GM12875 (cell line): ENCODE results near the gene SRGAP2C.
"Not testable (repeated sequence)": the region's sequence is repeated elsewhere in the genome, so short reads cannot be mapped to it uniquely, and the experiment has no call there.

Source experiments
- H3K4me3 ChIP-seq: one replicate; pipeline ENCODE4 v1.5.1; 2011; ENCODE audit warnings: low read depth, low read length, control low read depth

Gene SRGAP2C

DNA sequence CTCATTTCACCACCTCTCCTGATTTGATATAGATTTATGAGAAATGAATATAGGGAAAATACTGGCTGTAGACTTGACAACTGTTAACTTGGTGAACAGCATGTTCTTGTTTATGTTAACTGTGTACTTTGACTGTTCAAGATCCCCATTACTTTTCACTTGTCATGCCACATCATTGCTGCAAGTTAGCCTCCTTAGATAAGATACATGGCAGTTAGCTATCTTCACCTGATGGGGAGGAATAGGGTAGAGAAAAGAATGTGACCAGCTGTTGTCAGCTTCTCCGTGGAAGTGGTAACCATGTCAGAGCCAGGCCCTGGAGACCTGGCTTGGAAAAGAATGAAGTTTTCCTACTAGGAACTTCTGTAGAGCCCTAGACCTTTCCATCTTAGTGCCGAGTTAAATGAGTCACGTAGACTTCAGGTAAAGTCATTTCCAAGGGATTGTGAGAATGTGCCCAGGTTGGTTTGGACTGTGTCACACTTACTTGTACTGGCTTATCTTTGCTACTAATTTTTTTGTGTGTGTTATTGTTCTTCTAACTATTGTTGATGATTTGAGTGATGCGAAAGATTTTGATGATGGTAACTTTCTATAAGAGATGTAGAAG is 41.6 kb downstream of the SRGAP2C start:
- H3K4me3 ChIP-seq = not testable (repeated sequence)

DNA sequence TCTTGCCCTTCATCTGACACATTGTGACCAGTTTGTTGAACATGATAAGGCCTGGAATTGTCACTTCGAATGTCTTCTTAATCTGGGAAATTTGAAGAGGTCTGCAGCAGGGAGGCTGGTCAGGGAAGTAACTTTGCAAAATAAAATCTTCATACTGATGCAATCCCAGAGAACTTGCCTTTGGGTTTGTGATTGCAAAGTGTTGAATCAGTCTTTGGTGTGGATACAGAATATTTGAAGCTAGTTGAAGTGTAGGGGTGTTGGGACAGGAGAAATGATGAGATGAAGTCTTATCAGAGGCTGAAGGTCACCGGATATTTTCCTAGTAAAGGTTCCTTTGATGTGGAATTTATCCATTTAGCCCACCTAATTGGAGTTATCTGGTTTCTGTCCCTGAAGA is 42.1 kb downstream of the SRGAP2C start:
- H3K4me3 ChIP-seq = not testable (repeated sequence)

DNA sequence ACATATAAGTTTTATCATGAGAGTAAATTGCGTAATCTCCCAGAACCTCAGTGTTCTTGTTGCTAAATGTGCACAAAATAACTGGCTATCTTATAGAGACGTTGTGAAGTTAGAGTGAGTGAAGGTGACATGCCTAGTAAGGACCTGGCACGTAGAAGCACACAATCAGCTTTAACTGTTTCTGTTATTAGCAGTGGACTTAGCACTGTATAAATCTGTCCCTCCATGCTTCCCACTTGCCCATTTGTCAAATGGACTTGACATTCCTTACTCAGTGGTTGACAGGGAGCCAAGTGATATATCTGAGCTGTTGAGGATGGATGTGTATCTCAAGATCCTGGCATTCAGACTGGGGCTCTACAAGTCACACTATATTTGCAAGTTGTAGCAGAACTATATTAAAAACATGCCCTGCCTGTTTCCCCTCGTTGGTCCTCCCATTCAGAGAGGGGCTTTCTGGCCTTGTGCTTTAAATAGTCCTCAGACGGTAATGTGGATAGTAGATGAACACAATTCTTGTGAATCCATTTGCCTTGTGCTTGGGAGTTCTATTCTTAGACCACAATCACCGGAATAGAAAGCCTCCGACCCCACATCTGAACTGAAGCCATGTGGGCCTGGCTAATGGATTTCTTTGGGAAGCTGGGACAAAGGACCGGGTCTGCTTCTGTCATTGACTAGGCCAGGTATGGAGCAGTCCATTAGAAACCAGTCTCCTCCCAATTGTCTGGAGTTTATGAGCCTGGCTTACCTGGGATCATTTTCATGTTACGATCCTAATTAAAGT is 43.0 kb downstream of the SRGAP2C start:
- H3K4me3 ChIP-seq = not testable (repeated sequence)

DNA sequence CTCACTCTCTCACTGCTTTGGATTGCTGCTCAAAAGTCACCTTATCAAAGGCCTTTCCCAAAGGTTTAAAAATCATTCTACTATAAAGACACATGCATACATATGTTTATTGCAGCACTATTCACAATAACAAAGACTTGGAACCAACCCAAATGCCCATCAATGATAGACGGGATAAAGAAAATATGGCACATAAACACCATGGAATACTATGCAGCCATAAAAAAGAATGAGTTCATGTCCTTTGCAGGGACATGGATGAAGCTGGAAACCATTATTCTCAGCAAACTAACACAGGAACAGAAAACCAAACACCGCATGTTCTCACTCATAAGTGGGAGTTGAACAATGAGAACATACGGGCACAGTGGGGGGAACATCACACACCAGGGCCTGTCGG is 45.9 kb downstream of the SRGAP2C start:
- H3K4me3 ChIP-seq = not testable (repeated sequence)

DNA sequence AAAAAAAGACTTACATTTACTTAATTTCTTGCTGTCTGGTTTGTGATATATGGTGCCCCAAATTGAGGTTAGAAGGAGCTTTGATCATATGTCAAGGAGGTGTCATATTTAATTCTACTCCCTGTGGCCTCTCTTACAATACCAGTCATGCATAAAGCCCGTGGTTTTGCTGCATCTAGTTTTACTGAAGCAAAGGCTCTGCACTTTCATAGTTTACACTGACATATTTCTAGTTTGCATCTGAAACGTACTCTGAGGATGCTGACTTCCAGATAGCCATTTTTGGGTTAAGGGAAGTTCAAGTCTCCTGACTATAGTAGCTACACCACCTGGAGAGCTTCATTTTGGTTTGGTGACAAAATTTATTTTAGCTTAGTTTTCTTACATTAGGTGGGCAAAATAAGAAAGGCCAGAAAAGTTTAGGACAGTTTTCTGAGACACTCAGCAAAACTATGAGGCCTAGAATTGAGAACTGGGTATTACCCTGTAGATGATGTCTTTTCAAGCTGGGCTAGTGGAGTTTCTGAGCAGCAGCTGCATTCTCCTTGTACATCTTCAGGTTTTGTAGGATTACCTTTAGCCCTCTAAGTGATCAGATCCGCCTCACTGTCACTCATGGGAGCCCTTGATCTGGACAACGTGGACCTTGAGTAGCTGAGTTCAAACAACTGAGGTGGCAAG is 47.8 kb downstream of the SRGAP2C start:
- H3K4me3 ChIP-seq = not testable (repeated sequence)

DNA sequence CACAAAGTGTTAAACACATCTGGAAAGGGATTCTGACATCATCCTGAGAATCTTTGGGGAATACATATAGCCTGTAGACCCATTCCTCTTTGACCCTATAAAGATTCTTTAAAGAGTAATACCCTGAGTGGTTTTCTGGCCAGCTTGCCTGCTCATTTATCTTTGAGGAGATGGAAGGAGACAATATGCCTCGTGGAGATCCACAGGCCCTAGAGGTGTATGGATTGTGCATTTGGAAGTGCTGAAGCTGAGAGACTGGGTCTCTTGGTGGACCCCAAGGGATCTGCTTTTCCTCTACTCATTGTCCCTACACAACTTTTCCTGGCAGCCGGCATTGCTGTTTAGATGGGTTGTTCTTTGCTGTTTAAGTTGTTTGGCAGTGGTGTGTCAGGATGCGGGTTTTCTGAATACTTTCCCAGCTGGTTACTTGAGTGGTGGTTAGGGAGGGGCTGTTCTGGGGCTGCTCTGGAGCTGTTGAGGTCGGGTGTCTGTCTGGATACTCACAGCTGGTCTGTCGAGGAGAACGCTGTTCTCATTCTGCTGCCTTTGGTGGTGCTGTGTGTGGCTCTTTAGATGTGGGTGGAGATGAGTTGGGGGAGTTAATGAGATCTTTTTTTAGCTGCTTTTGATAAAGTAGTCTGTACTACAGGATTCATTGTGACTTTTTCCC is 49.5 kb downstream of the SRGAP2C start:
- not testable (repeated sequence) for H3K4me3 ChIP-seq

DNA sequence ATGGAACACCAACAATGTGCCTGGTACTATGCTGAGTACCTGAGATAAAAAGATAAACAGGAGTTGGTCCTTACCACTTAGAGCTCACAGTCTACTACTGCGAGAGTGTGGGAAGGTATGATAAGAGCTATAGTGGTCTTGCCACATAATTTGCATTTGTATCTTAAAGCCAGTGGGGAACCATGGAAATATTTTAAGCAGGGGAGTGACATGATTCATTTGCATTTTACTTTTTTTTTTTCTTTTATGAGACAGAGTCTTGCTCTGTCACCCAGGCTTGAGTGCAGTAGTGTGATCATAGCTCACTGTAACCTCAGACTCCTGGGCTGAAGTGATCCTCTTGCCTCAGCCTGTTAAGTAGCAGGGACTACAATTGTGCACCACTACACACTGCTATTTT is 53.6 kb downstream of the SRGAP2C start:
- H3K4me3 ChIP-seq = not testable (repeated sequence)

DNA sequence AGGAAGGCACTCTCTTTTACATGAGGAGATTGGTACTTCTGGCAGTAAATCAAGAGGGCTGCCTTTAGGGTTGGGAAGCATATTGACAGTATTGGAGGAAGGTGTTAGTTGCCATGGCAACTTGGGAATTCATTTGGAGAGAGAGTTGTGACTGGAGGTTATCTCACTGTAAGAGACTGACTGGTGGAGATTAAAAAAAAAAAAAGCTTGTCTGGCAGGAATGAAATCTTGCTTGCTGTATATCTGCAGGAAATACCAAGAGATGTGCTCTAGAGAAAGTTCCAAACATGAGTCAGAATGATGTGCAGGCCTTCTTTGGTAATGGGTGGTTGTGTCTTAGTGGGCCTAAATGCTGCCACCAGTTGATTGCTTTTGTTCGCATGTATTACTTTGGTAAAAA is 59.1 kb downstream of the SRGAP2C start:
- not testable (repeated sequence) for H3K4me3 ChIP-seq

DNA sequence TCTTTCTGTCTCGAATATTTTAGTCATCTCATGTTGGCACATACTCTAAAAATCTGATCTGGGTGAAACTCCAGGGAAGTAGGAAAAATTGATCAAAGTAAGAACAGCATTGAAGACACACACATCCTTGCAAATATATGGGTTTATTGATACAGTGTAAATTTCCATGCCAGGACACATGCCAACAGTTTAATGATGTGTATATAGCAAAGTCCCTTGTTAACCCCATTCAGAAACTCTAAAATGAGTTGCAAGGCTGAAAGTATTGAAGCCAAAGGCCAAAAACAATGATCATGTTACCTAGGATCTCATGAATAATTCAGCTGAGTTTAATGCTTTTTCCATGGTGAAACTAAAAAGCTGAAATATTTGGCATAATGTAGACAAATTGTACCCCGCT is 61.6 kb downstream of the SRGAP2C start:
- H3K4me3 ChIP-seq = not testable (repeated sequence)

DNA sequence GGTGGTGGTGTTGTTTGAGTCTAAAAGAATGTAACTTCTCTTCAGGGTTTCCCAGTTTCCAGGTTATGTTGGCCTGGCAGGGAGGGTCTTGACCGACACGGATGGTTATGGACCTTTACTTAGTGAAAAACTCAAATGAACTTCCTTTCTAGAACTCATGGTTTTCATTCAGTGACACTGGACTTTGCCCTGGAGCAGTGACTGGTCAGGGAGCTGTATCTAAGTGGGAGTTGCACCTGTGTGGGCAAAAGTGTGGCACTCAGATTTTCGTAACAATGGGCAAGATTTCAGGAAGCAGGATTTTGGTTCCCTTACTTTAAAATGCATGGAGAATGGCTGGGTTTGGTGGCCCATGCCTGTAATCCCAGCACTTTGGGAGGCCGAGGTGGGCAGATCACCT is 67.9 kb downstream of the SRGAP2C start:
- H3K4me3 ChIP-seq = not testable (repeated sequence)

DNA sequence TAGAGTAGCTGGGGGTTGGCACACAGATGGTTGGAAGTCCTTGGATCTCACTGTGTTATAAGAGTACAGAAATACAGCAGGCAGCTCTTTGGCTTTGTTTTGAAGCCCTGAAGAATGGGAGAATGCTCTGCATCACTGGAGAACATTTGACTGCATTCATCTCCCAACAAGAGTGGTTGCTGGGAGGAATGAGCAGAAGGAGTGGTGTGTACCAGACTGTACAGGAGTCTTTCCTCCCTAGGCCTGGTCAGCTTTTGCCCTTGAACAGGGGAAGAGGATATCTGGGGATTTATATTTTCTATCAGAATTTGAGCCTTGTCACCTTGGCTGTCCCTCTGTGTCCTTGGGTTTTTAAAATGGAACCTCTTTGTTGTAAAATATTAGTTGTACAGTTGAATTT is 69.8 kb downstream of the SRGAP2C start:
- not testable (repeated sequence) for H3K4me3 ChIP-seq

DNA sequence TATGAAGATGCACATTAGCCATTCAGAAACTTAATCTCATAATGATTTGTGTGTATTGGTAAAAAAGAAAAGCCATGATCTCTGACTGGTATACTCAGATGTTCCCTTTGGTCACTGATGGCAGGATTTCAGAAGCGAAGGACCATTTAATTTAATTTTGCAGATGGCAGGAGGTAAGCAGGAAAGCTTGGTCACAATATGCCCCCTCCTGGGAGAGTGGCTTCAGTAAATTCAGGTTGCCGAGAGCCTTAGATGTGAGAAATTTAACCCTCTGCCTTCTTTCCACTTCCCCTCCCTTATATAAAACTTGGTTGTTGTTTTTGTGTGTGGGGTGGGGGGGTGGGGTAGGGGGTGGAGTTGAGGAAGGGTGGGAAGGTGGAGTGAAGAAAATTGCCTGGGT is 72.9 kb downstream of the SRGAP2C start:
- H3K4me3 ChIP-seq = not testable (repeated sequence)

DNA sequence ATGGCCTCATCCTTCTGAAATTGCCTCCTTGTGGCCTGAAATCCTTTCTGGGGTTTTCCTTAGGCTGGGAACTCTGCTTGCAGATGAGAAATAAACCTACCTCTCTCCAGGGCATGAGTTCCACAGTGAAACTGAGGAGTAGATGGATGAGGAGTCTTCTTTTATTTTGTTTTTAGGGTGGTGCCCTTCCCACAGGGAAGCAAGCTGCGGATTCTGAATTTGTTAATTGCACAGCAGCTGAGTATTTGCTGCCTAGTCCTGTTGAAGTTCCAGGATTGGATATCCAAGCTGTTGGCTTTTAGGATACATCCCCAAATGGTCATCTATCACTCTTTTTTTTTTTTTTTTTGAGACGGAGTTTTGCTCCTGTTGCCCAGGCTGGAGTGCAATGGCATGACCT is 73.4 kb downstream of the SRGAP2C start:
- H3K4me3 ChIP-seq = not testable (repeated sequence)

DNA sequence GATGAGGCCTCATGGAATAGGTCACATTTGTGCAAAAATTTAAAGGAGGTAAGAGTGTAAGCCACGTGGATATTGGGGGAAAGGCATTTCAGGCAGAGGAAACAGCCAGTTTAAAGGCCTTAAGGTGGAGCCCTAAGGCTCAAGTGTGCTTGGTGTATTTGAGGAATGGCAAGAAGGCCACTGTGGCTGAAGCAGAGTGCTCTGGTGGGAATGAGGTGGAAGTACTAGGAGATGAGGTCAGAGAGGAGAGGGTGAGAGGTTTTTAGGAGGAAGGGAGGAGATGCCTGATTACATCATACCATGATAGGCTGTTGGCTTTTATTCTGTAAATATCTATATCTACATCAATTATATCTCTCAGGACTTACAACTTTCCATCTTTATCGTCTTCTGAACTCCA is 75.4 kb downstream of the SRGAP2C start:
- H3K4me3 ChIP-seq = not testable (repeated sequence)

DNA sequence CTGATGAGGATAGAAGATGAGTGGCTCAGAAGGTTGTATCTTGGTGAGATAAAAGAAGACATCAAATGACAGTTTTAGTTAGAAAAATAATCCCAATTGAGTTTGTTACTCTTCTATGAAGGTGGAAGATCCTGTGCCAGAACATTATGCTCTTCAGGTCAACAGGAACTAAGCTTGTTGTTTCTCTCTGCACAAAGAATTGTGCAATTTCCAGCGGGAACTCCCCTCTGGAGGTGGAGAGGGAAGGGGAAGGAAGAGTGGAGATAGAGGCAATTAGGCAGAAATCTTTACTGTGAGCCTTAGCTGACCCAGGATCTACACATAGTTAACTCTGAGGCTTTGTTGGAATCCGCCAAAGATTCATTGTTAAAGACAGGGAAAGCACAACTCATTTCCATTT is 77.4 kb downstream of the SRGAP2C start:
- H3K4me3 ChIP-seq = not testable (repeated sequence)

DNA sequence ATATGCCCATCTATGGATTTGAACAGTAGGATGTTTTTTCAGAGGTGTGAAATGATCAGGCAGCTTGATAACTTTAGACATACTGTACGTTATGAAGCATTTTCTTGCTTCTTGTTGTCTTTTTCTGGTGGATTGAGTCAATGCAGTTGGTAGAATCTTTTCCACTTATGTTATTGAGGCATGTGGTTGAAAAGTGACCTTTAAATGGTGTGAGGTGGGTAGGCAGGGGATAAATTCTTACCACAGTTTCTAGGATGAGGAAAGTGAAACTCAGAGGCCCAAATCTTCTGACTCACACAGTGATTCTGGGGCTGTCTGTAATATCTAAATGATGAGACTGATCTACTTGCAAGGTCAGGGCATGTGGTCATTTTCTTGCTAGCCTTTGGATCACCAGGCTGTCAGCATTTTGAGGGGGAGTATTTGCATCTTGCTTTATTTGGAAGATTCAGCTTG is 79.0 kb downstream of the SRGAP2C start:
- H3K4me3 ChIP-seq = not testable (repeated sequence)

DNA sequence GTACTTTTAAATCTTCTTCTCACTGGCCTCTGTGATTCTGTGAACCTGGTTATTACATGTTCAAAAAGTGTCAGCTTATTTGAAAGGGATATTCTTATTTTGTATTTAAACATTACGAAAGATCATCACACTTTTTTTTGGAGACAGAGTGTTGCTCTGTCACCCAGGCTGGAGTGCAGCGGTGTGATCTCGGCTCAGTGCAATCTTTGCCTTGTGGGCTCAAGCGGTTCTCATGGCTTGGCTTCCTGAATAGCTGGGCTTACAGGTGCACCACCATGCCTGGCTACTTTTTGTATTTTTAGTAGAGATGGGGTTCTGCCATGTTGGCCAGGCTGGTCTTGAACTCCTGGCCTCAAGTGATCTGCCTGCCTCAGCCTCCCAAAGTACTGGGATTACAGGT is 82.3 kb downstream of the SRGAP2C start:
- H3K4me3 ChIP-seq = not testable (repeated sequence)

DNA sequence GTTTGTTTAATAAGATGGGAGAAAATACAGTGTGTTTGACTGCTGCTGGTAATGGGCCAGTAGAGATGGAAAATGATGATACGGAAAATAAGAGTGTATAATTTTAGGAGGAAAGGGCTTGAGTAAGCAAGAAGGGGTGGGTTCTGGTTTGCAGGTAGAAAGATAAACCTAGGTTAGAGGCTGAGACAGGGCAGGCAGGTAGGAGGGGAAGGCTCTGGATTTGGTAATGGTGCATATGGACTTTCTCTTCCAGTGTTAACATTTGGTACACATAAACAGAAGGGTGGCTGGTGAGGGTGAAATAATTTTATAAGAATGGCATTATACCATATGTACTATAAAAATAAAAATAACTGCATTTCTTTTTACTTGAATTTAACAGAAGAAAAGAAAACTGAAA is 84.5 kb downstream of the SRGAP2C start:
- not testable (repeated sequence) for H3K4me3 ChIP-seq

DNA sequence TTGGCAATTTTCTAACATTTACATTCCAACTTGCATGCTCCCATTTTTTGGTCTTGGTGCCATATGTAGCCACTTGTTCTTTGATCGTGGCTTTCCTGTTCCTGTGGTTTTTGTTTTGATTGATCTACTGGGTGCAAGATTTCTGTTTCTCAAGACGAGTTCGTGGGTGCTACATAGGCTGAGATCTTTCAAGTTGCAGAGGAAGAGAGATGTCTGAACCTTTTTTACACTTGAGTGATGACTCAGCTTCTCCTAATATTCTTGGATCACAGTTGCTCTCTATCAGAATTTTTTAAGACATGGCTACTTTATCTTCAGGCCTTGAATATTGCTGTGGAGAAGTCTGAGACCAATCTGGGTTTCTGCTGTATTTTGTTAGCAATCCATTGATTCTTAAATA is 85.2 kb downstream of the SRGAP2C start:
- not testable (repeated sequence) for H3K4me3 ChIP-seq

DNA sequence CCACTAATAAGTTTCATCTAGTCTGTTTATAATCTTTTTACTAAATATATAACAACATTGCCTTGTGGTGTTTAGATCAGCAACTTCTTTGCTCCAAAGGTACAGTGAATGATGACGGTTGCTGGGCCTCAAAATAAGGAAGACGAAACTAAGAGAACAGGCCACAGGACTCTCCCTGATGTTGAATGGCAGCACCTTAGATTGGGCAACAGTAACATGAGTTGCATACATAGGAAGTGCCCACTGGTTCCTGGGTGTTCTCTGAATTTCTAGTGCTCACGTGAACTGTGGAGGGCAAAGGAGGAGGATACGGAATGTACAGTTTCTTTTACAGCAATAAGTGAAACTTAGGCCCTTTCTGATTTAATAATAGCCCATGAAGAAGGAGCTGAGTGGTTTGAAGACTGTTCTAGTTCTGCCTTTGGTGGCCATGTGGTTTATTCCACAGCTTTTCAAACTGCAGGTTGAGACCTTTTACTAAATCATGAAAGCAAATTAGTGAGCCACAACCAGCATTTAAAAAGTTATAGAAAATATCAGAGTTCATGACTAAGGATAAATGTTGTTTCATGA is 86.5 kb downstream of the SRGAP2C start:
- H3K4me3 ChIP-seq = not testable (repeated sequence)

DNA sequence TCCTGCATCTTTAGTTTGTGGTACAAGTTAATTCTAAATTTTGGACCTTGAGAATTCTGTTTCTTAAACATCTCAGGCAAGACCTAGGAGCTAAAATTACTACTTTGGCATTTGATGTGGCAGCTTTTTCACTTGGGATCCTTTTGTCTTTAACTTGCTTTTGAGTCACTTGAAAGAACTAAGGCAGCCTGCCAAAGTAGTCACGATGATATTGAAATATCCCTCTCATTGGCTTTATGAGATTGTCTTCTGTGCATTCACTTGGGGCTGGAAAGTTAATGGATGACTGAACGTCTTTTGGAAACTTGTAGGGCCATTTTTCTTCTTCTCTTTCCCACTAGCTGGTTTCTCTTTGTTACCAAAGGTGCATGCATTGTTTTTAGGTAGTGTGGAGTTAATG is 90.7 kb downstream of the SRGAP2C start:
- H3K4me3 ChIP-seq = not testable (repeated sequence)
